SK-N-SH treated with all-trans-retinoic acid at 6 μM for 48 hours (cell line): ENCODE data around the gene ZNF768.

ENCODE experiments used
- ATAC-seq: fragments of 200-7000 bp; cut with Tn5 transposase; 3 replicates; pipeline ENCODE4 v1.9.1; 2020; ENCODE audit warnings: mild to moderate bottlenecking, moderate library complexity
- ARNTL ChIP-seq: fragments of 450-650 bp; formaldehyde crosslinking; IDR thresholded peaks from 2 replicates; pipeline ENCODE4 v1.5.0; 2020; ENCODE audit warnings: low read depth, mild to moderate bottlenecking, moderate library complexity, borderline replicate concordance
- BACH2 ChIP-seq: fragments of 250-450 bp; sonication (Bioruptor Pico); IDR thresholded peaks from 2 replicates; pipeline ENCODE4 v1.9.0; 2021; ENCODE audit warnings: mild to moderate bottlenecking, borderline replicate concordance
- CREB5 ChIP-seq: fragments of 250-450 bp; sonication (Bioruptor Pico); IDR thresholded peaks from 2 replicates; pipeline ENCODE4 v1.5.1; 2020; ENCODE audit warnings: low read depth, mild to moderate bottlenecking, moderate library complexity
- CSRNP3 ChIP-seq: fragments of 250-450 bp; sonication (Bioruptor Pico); IDR thresholded peaks from 2 replicates; pipeline ENCODE4 v1.5.1; 2021; ENCODE audit warnings: mild to moderate bottlenecking, moderate library complexity
- ESRRG ChIP-seq: fragments of 250-450 bp; sonication (Bioruptor Pico); IDR thresholded peaks from 2 replicates; pipeline ENCODE4 v1.6.1; 2021; ENCODE audit warnings: mild to moderate bottlenecking
- ISL1 ChIP-seq: fragments of 250-450 bp; sonication (Bioruptor Pico); IDR thresholded peaks from 2 replicates; pipeline ENCODE4 v2.1.2; 2022; ENCODE audit warnings: mild to moderate bottlenecking, moderate library complexity
- OSR1 ChIP-seq: fragments of 250-450 bp; sonication (Bioruptor Pico); IDR thresholded peaks from 2 replicates; pipeline ENCODE4 v1.8.0; 2022; ENCODE audit warnings: moderate library complexity, mild to moderate bottlenecking, inconsistent platforms
- POU6F1 ChIP-seq: fragments of 250-450 bp; sonication (Bioruptor Pico); IDR thresholded peaks from 2 replicates; pipeline ENCODE4 v1.8.0; 2021; ENCODE audit warnings: low read depth, mild to moderate bottlenecking, moderate library complexity, borderline replicate concordance
- PPARA ChIP-seq: fragments of 250-450 bp; sonication (Bioruptor Pico); IDR thresholded peaks from 2 replicates; pipeline ENCODE4 v1.5.0; 2020; ENCODE audit warnings: mild to moderate bottlenecking, borderline replicate concordance
- RARB ChIP-seq: fragments of 250-450 bp; sonication (Bioruptor Pico); IDR thresholded peaks from 2 replicates; pipeline ENCODE4 v1.8.0; 2021; ENCODE audit warnings: mild to moderate bottlenecking, moderate library complexity
- TOX ChIP-seq: fragments of 250-450 bp; sonication (Bioruptor Pico); IDR thresholded peaks from 2 replicates; pipeline ENCODE4 v1.8.0; 2021; ENCODE audit warnings: mild to moderate bottlenecking, moderate library complexity, borderline replicate concordance
- TSHZ2 ChIP-seq: fragments of 250-450 bp; sonication (Bioruptor Pico); IDR thresholded peaks from 2 replicates; pipeline ENCODE4 v1.5.0; 2020; ENCODE audit warnings: mild to moderate bottlenecking, moderate library complexity
- ZC3H10 ChIP-seq: fragments of 250-450 bp; sonication (Bioruptor Pico); IDR thresholded peaks from 2 replicates; pipeline ENCODE4 v1.5.1; 2021; ENCODE audit warnings: mild to moderate bottlenecking, moderate library complexity
- ZFP3 ChIP-seq: fragments of 250-450 bp; sonication (Bioruptor Pico); IDR thresholded peaks from 2 replicates; pipeline ENCODE4 v1.5.0; 2020; ENCODE audit warnings: mild to moderate bottlenecking, moderate library complexity
- ZNF70 ChIP-seq: fragments of 450-650 bp; formaldehyde crosslinking; IDR thresholded peaks from 2 replicates; pipeline ENCODE4 v1.5.0; 2020; ENCODE audit warnings: mild to moderate bottlenecking, moderate library complexity
- ZNF8 ChIP-seq: fragments of 450-650 bp; formaldehyde crosslinking; IDR thresholded peaks from 2 replicates; pipeline ENCODE4 v1.5.0; 2020; ENCODE audit warnings: mild to moderate bottlenecking, moderate library complexity

Gene ZNF768

GRCh38 chr16:30566531-30566930, 40.2 kb upstream of the ZNF768 start:
- ATAC-seq, result no peak
- TF ChIP-seq POU6F1 (CRISPR knock-in tag), result no peak
- no peak for TF ChIP-seq ZNF8 (CRISPR knock-in tag)
- no peak for TF ChIP-seq ISL1 (CRISPR knock-in tag)
- TF ChIP-seq ZFP3, result no peak
- TF ChIP-seq ESRRG, result no peak
- TF ChIP-seq OSR1 (CRISPR knock-in tag), result no peak
- TF ChIP-seq CREB5 (CRISPR knock-in tag), result no peak
- no peak for TF ChIP-seq TSHZ2 (CRISPR knock-in tag)
- TF ChIP-seq ARNTL, result no peak
- no peak for TF ChIP-seq CSRNP3 (CRISPR knock-in tag)
- TF ChIP-seq, all 23 proteins: peak for 0

- TF ChIP-seq ZNF8 (CRISPR knock-in tag), result no peak
- TF ChIP-seq BACH2 (CRISPR knock-in tag), result no peak
- no peak for TF ChIP-seq ZNF70 (CRISPR knock-in tag)
- TF ChIP-seq RARB, result no peak
- TF ChIP-seq TOX (CRISPR knock-in tag), result no peak
- no peak for TF ChIP-seq ESRRG
- ATAC-seq, result no peak
Measured at GRCh38 chr16:30565984-30566383, 39.6 kb upstream of the ZNF768 start.

- no peak for ATAC-seq
- no peak for TF ChIP-seq TSHZ2 (CRISPR knock-in tag)
- no peak for TF ChIP-seq TOX (CRISPR knock-in tag)
- TF ChIP-seq BACH2 (CRISPR knock-in tag), result no peak
- no peak for TF ChIP-seq ZC3H10
Measured at GRCh38 chr16:30565526-30565925, 39.2 kb upstream of the ZNF768 start.

- no peak for ATAC-seq
- TF ChIP-seq TSHZ2 (CRISPR knock-in tag) (no peak), PPARA (no peak)
- TF ChIP-seq, all 23 proteins: peak for 0
Measured at GRCh38 chr16:30562021-30562420, 35.7 kb upstream of the ZNF768 start.
